SJCRH30 (cell line): ENCODE data around the gene SH2D3A. TPM values are rescaled to one million over a fixed set of nuclear protein-coding genes. Genes with fewer than 3 reads are reported as not detected.
A peak's percentile ranks its signal among the peaks of the same experiment; 100 is the strongest.
"Not testable (repeated sequence)": the region's sequence is repeated elsewhere in the genome, so short reads cannot be mapped to it uniquely, and the experiment has no call there.

Source experiments
- DNase-seq, 2 experiments: peaks; one replicate each; pipeline ENCODE4 v3.0.0-alpha.2; 2015 to 2020
- H3K27ac ChIP-seq: fragments of 250-450 bp; sonication (Bioruptor Pico); 2 replicates; pipeline ENCODE4 v1.5.1; 2020; ENCODE audit warnings: mild to moderate bottlenecking, moderate library complexity
- H3K27me3 ChIP-seq: fragments of 250-450 bp; sonication (Bioruptor Pico); 2 replicates; pipeline ENCODE4 v1.5.1; 2020; ENCODE audit warnings: mild to moderate bottlenecking, moderate library complexity
- H3K36me3 ChIP-seq: fragments of 250-450 bp; sonication (Bioruptor Pico); 2 replicates; pipeline ENCODE4 v1.5.1; 2020; ENCODE audit warnings: mild to moderate bottlenecking, moderate library complexity
- H3K4me1 ChIP-seq: fragments of 250-450 bp; sonication (Bioruptor Pico); 2 replicates; pipeline ENCODE4 v1.5.1; 2020; ENCODE audit warnings: mild to moderate bottlenecking, moderate library complexity
- H3K4me3 ChIP-seq: fragments of 250-450 bp; sonication (Bioruptor Pico); 2 replicates; pipeline ENCODE4 v1.5.1; 2020; ENCODE audit warnings: mild to moderate bottlenecking, moderate library complexity
- H3K9me3 ChIP-seq: fragments of 250-450 bp; sonication (Bioruptor Pico); replicated peaks from 2 replicates; pipeline ENCODE4 v1.5.1; 2020; ENCODE audit warnings: mild to moderate bottlenecking, moderate library complexity
- total RNA-seq: library from RNA; depleted of rRNA; stranded (reverse); fragments of >200 nt; shearing (Covaris generic); gene quantifications from 2 replicates; pipeline ENCODE4 v1.2.3, GENCODE V29; 2014

The SH2D3A gene
- total RNA-seq, 1 experiment from 2014 or later: not detected

GRCh38 chr19:6773323-6773931 is 6.2 kb upstream of the SH2D3A start:
- Histone ChIP-seq H3K4me3 (no peak overlapping the region), H3K36me3 (no peaks in the 10 kb centered on the region), H3K27ac (no peak overlapping the region)

GRCh38 chr19:6772866-6773322 is 5.7 kb upstream of the SH2D3A start:
- H3K27ac ChIP-seq: no peak overlapping the region
- H3K4me3 ChIP-seq: no peak overlapping the region
- no peak for DNase-seq

More at GRCh38 chr19:6773323-6773931, 6.2 kb upstream of the SH2D3A start:
- DNase-seq: no peak
- no peaks in the 10 kb centered on the region for H3K4me1 ChIP-seq
- H3K9me3 ChIP-seq: no peaks in the 10 kb centered on the region
- no peaks in the 10 kb centered on the region for H3K27me3 ChIP-seq

GRCh38 chr19:6772028-6772865 is 5.0 kb upstream of the SH2D3A start, which contains the start of gene VAV1:
VAV1 (plus strand) TSS chr19:6772708; CDS start chr19:6772808, 100 bp downstream.
- Histone ChIP-seq H3K27me3 (no peaks in the 10 kb centered on the region), H3K4me3 (no peak within 1 kb of the TSS), H3K4me1 (no peaks in the 10 kb centered on the region), H3K36me3 (no peaks in the 10 kb centered on the region), H3K27ac (no peak within 1 kb of the TSS), H3K9me3 (no peaks in the 10 kb centered on the region)
- DNase-seq: no peak

More at GRCh38 chr19:6772866-6773322, 5.7 kb upstream of the SH2D3A start:
- Histone ChIP-seq H3K36me3 (no peaks in the 10 kb centered on the region), H3K27me3 (no peaks in the 10 kb centered on the region), H3K9me3 (no peaks in the 10 kb centered on the region), H3K4me1 (no peaks in the 10 kb centered on the region)

- not testable (repeated sequence) for H3K27ac ChIP-seq, H3K9me3 ChIP-seq, H3K27me3 ChIP-seq, DNase-seq, H3K36me3 ChIP-seq, H3K4me1 ChIP-seq, H3K4me3 ChIP-seq
Observed at GRCh38 chr19:6771648-6772027, 4.4 kb upstream of the SH2D3A start.

GRCh38 chr19:6769006-6769619 is 1.9 kb upstream of the SH2D3A start:
- Histone ChIP-seq H3K4me1 (peaks cover 3% of the 10 kb centered on the region; the same call in 1 of the 2 replicates), H3K27me3 (no peaks in the 10 kb centered on the region), H3K9me3 (no peaks in the 10 kb centered on the region), H3K4me3 (no peak overlapping the region), H3K27ac (no peak overlapping the region), H3K36me3 (no peaks in the 10 kb centered on the region)
- DNase-seq: peak in 1 of 2 experiments; percentile 48

- no peaks in the 10 kb centered on the region for H3K27me3 ChIP-seq
- no peaks in the 10 kb centered on the region for H3K36me3 ChIP-seq
- no peak overlapping the region for H3K4me3 ChIP-seq
- H3K9me3 ChIP-seq: no peaks in the 10 kb centered on the region
- DNase-seq: no peak
- no peak overlapping the region for H3K27ac ChIP-seq
- peaks cover 3% of the 10 kb centered on the region; the same call in 1 of the 2 replicates for H3K4me1 ChIP-seq
Observed at GRCh38 chr19:6768236-6768785, 1.1 kb upstream of the SH2D3A start.

- Histone ChIP-seq H3K27ac (no peak overlapping the region), H3K4me1 (peaks cover 3% of the 10 kb centered on the region; the same call in 1 of the 2 replicates), H3K36me3 (no peaks in the 10 kb centered on the region), H3K9me3 (no peaks in the 10 kb centered on the region), H3K4me3 (no peak overlapping the region), H3K27me3 (no peaks in the 10 kb centered on the region)
- DNase-seq: no peak
Observed at GRCh38 chr19:6767081-6767356, 216 bp downstream of the SH2D3A start.

- peaks cover 3% of the 10 kb centered on the region; the same call in 1 of the 2 replicates for H3K4me1 ChIP-seq
- H3K27ac ChIP-seq: no peak overlapping the region
- DNase-seq: no peak
- H3K4me3 ChIP-seq: no peak overlapping the region
- no peaks in the 10 kb centered on the region for H3K9me3 ChIP-seq
- H3K36me3 ChIP-seq: no peaks in the 10 kb centered on the region
- no peaks in the 10 kb centered on the region for H3K27me3 ChIP-seq
Observed at GRCh38 chr19:6766357-6767080, 716 bp downstream of the SH2D3A start.

GRCh38 chr19:6765738-6766356 is 1.4 kb downstream of the SH2D3A start:
- Histone ChIP-seq H3K36me3 (no peaks in the 10 kb centered on the region), H3K4me3 (no peak overlapping the region), H3K4me1 (peaks cover 3% of the 10 kb centered on the region; the same call in 1 of the 2 replicates), H3K27me3 (no peaks in the 10 kb centered on the region), H3K27ac (no peak overlapping the region), H3K9me3 (no peaks in the 10 kb centered on the region)
- DNase-seq: no peak

- not testable (repeated sequence) for H3K9me3 ChIP-seq, H3K4me3 ChIP-seq, H3K27me3 ChIP-seq, H3K36me3 ChIP-seq, H3K4me1 ChIP-seq, H3K27ac ChIP-seq, DNase-seq
Observed at GRCh38 chr19:6762253-6762797, 4.9 kb downstream of the SH2D3A start.

GRCh38 chr19:6761053-6761676 is 6.1 kb downstream of the SH2D3A start:
- Histone ChIP-seq H3K36me3 (no peaks in the 10 kb centered on the region), H3K27ac (no peak overlapping the region), H3K4me1 (peaks cover 3% of the 10 kb centered on the region; the same call in 1 of the 2 replicates), H3K4me3 (no peak overlapping the region), H3K27me3 (no peaks in the 10 kb centered on the region), H3K9me3 (no peaks in the 10 kb centered on the region)
- peak; percentile 19 to 43 for DNase-seq

GRCh38 chr19:6760606-6761005 is 6.6 kb downstream of the SH2D3A start:
- no peaks in the 10 kb centered on the region for H3K9me3 ChIP-seq

GRCh38 chr19:6754653-6755463 is 12.4 kb downstream of the SH2D3A start:
- Histone ChIP-seq H3K9me3 (no peaks in the 10 kb centered on the region), H3K4me3 (no peak overlapping the region), H3K27ac (no peak overlapping the region), H3K27me3 (no peaks in the 10 kb centered on the region), H3K4me1 (no peaks in the 10 kb centered on the region), H3K36me3 (peaks cover 25% of the 10 kb centered on the region)
- DNase-seq: no peak

More at GRCh38 chr19:6760606-6761005, 6.6 kb downstream of the SH2D3A start:
- Histone ChIP-seq H3K36me3 (no peaks in the 10 kb centered on the region), H3K4me3 (no peak overlapping the region), H3K27me3 (no peaks in the 10 kb centered on the region), H3K27ac (no peak overlapping the region), H3K4me1 (no peaks in the 10 kb centered on the region)
- DNase-seq: no peak
